GM21390 (cell line): ENCODE results near the gene NOTCH4.
"Not testable (repeated sequence)": the region's sequence is repeated elsewhere in the genome, so short reads cannot be mapped to it uniquely, and the experiment has no call there.

Experiments used
- ATAC-seq: cut with Tn5 transposase; IDR thresholded peaks from one replicate; pipeline ENCODE4 v1.9.1; 2021; ENCODE audit not compliant: unreplicated experiment

NOTCH4 gene

DNA sequence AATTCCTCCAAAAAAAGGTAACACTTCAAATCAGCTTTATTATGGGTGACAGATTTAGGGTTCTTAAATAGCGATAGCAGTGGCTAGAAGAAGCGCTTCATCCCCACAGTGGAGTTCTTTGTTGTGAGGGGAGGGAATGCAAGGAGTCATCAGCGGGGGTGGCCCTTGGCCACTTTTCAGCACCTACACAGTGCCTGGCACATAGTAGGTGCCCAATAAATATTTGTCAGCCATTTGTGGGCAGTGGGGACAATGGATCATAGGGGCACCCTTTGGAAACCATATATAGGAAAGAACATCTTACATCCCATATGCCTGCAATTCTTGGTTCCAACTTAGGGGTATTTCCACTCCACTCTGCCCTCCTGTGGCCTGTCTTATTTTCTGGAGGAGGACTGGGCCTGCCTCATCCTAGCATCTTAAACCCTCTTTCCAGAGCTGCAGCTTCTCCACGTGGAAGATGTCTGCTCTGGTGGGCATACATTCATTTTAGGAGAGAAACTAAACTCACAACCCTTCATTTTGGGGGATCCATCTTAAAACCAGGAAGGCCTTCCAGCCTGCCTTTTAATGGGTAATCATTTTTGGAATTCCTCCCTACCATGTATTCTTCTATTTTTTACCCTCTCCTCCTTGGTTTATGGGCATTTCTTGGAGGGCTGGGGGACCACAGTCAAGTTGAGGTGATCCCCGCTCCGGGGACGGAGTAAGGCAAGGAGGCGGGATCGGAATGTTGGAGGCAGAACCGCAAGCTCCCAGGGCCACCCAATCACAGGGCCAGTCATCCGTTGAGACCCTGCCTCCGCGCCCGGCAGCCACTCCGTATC lies 28.8 kb downstream of the NOTCH4 start:
- ATAC-seq, result no peak

DNA sequence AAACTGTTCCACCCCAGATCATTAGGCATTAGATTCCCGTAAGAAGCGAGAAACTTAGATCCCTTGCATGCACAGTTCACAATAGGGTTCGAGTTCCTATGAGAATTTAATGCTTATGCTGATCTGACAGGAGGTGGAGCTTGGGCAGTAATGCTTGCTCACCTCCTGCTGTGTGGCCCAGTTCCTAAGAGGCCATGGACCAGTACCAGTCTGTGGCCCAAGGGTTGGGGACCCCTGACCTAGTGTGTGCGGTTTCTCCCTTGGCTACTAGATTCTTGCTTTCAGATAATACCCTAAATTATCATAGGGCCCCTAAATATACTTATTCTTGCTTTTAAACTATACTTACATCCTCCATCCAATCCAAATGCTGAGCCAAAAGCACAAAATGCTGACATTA lies 29.5 kb downstream of the NOTCH4 start:
- no peak for ATAC-seq

DNA sequence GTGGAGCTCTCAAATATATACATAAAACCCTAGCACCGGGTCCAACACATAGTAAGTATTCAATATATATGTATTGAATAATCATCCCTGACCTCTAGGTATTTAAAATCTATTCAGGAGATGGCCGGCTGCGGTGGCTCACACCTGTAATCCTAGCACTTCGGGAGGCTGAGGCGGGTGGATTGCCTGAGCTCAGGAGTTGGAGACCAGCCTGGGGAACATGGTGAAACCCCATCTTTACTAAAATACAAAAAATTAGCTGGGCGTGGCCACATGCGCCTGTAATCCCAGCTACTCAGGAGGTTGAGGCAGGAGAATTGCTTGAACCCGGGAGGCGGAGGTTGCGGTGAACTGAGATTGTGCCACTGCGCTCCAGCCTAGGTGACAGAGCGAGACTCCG lies 30.8 kb downstream of the NOTCH4 start:
- not testable (repeated sequence) for ATAC-seq

DNA sequence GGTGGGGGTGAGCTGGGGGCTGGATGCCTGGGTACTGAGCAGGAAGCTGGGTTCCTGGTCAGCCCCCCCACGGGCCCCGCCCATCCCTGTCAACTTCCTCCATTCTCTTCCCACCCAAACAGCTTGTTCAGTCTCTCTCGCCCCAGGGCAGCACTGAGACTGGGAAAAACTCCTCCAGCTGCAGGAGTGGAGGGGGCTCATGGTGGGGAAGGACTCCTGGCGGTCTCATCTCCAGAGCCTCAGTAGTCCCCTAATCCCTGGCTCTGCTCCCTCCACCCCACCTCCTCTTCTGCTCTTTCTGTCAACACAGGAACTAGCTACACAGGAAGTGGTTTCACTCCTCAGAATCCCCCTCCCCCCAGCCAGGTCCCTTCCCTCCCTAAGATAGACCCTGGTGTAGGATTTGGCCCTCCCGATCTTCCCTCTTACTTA lies 31.2 kb downstream of the NOTCH4 start, which contains the start of gene GPSM3:
Gene GPSM3 (minus strand): TSS at position 36 of the 432 bp plus-strand sequence. CDS start 130 bp downstream, outside the sequence.
- ATAC-seq, result no peak

DNA sequence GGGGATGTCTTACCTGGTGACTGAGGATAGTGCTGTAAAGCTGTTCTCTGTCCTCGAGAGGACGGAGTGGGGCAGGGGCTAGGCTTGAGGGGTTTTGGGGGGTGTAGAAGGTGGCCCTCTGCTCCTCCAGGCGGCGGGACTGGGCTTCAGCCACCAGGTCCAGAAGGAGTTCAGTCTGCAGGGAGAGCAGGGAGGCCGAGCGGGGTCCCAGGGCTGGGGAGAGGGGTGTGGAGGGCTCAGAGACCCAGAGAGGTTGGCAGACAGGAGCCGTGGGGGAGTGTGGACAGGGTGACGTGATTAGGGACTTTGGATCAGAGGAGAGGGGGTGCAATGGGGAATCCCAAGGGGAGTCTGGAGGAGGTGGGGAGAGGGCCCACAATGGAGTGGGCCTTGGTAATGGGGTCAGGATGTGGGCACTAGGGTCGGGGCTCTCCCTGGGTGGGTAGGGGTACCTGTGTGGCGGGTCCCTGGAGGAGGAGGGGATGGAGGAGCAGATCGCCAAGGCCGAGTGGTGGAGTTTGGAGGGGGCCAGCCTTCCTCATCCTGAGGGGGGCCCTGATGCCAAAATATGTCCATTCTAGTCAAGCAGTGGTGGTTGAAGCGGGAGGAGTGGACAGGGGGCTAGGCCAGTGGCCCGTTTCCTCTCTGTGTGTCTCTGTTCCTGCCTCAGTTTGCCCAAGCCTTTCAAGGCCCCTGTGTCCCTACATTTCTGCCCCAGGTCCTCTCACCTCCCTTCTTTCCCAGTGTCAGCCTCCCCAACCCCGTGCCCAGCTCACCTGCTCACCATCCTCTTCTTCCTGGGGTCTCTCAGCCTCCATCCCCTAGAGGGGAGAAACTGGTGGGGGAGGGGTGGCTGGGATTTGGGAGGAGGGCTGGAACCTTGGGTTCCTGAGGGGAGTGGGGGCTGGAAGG lies 31.9 kb downstream of the NOTCH4 start:
- no peak for ATAC-seq

DNA sequence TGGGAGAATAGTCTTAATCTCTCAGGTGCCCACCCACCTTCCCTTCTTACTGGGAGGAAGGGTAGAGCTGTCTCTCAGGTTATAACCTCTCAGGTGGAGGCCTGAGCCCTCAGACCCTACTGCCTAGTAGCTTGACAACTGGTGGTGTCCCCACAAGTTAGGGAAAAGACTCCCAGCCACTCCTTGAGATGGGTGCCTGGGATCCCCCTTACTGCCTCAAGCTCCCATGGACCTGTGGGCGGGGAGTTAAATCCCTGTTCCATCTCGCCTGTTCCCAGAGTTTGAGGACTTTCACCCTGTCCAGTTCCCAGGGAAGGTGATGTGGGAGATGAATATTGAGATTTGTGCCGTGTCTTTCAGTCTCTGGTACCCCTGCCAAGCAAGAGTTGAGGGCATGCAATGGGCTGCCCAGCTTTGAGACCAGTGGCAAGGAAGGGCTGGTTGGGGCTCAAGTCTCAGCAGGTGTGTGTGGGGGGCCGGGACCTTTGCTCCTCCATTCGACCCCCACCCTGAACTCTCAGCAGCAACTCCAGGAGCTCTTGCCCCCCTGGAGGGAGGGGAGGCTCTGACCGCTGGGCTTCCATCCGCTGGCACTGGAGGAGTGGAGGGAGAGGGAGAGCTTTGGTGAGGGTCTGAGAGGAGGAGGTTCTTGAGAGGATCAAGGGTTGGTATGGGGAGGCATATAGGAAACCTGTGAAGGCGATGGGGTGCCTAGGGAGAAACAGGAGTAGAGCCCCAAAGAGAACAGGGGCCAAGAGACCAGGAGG lies 32.8 kb downstream of the NOTCH4 start:
- ATAC-seq, result no peak

DNA sequence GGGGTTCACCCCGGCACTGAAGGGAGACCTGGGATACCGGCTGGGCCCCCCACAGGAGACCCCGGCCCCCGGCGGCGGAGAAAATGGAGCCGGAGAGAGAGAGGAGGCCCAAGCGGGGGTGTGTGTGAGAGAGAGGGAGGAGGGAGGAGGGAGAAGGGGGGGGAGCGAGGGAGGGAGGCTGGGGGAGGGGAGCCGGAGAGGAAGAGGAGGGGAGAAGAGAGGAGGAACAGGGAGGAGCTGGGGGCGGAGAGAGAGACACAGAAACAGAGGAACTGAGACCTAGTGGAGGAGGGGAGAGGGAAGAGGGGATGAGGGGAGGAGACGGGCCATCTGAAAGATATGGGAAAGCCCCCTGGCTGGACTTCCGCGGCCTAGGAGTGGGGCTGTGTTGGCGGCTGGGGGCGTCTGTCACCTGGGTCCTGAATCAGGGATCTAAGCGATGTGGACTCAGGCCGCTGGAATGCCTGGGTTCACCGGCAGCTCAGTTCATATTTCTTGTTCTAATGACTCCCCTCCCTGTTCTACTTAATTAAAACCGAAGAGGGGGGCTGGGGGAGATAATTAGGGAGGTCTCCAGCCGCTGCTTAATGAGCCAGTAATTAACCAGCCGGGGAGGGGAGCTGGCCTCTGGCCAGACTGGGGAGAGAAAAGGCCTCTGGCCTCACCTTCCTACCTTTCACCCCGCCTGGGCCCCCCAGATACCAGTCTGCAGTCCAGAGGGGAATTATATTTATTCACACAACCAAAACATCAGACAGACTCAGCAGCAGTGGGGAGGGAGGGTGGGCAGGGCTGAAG lies 33.6 kb downstream of the NOTCH4 start, which contains the start of gene PBX2:
Gene PBX2 (minus strand): TSS at position 149 of the 798 bp plus-strand sequence. CDS start 287 bp downstream, outside the sequence.
- ATAC-seq, result peak; percentile 53

DNA sequence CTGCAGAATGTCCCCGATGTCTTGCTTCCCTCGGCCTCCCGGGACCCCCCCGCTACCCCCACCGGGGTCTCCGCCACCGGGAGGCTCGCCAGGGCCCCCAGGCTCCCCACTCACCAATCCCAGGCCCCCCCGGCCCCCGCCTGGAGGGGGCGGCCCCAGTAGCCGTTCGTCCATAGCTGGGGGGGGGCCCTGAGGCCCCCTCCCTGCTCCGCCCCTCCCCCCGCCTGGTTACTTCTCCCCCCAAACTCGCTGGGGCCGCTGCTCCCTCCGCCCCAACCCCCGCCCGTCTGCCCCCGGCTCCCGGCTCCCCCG lies 34.2 kb downstream of the NOTCH4 start:
- ATAC-seq, result no peak

DNA sequence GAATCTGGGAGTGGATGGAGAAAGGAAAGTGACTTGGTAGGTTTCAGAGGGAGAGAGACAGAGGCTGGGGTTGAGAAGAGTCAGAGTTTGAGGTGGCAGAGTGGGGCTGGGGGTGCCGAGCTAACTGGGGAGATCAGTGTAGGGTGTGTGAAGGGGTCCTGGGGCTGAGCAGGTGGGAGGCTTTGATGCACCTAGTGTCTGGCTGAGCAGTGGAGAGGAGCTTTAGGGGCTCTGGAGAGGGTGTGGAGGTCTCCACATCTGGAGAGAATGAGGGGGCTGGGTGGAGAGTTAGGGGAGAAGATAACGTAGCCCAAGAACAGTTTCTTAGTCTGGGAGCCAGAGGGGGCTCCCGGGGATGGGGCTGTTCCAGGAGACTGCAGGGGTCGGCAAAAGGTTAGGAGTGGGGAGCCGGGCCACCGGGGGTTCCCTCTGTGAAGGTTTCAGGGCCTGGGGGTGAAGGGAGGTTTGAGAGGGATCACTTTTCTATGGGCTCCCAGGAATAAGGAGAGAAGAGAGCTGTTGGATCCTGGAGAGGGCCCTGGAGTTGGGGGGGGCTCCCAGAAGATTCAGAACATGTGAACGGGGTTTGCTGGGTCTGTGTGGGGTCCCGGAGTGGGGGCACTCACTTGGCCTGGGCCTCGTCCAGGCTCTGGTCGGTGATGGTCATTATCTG lies 34.7 kb downstream of the NOTCH4 start:
- ATAC-seq, result no peak

DNA sequence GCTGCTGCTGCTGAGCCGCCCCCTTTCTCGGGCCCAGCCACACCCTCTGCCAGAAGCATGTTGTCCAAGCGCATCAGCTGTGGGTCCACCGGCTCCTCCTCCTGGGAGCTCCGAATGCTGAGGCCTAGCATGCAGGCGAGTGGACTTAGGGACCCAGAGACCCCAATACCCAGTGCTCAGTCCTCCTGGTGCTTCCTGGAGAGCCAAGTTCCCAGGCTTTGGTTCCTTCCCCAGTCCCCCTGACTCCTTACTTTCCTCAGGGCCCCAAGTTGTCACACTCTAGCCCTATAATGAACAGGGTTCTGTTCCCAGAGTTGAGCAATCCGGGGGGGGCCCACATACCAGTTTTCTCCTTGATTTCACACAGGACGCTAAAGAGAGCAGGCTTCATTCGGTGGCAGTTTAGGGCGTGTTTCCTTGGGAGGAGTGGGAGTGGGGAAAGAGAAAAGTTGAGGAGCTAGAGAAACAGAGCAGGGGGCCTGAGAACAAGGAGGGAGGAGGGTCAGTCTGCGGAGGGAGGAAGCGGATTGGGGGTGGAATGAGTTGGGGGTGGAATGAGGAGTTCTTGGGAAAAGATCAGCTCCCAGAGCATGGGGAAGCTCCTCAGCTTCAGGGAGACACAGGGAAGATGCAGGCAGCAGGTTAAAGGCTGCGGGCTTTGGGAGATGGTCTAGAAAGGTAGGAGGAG lies 35.3 kb downstream of the NOTCH4 start:
- ATAC-seq, result no peak

GRCh38 chr6:32187725-32188380 lies 36.0 kb downstream of the NOTCH4 start:
- not testable (repeated sequence) for ATAC-seq

DNA sequence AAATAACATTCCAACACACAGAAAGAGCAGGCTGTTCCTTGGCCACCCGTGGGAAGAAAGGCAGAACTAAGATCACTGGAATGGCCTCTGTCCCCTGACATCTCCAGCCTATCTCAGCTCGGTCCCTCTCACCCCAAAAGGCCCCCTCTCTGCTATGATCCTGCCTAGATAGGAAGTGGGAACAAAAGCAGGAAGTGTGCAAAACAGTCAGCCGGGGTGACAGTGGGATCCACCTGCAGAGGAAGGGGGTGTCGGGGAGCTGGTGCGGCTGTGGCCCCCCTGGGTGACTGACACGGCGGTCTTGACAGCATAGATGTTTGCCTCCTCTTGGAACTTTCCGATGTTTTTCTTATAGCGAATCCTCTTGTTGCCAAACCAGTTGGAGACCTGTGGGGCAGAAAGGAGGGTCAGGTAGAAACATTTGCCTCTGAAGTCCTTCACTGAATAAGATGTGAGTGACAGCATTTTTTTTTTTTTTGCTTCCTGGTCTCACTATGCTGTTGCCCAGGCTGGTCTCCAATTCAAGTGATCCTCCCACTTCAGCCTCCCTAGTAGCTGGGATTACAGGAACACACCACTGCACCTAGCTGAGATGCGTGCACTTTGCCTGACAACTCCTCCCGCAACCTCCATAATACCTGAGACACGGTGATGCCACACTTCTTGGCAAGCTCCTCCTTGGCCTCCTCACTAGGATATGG lies 36.7 kb downstream of the NOTCH4 start:
- ATAC-seq, result no peak

- not testable (repeated sequence) for ATAC-seq
Observed at GRCh38 chr6:32186151-32186840, 37.6 kb downstream of the NOTCH4 start.

DNA sequence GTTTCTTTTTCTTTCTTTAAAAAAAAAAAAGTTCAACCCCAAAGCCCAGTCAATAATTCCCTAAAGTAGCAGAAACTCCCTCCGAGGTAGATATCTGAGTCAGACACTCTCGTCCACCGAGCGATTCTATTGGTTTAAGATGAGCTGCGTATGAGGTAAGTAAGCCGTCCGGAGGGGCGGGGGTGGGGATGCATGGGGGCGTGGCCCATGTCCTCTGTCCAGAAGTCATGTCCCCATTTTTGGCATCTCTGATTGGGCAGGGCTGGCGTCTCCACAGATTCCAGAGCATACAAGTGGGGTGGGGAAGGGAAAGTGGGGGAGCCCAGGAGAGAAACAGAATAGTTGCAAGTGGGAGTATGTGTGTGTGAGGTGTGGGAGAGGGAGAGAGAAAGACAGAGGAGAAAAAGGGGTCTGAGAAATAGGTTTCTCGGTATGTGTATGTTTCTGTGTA lies 38.2 kb downstream of the NOTCH4 start:
- not testable (repeated sequence) for ATAC-seq

DNA sequence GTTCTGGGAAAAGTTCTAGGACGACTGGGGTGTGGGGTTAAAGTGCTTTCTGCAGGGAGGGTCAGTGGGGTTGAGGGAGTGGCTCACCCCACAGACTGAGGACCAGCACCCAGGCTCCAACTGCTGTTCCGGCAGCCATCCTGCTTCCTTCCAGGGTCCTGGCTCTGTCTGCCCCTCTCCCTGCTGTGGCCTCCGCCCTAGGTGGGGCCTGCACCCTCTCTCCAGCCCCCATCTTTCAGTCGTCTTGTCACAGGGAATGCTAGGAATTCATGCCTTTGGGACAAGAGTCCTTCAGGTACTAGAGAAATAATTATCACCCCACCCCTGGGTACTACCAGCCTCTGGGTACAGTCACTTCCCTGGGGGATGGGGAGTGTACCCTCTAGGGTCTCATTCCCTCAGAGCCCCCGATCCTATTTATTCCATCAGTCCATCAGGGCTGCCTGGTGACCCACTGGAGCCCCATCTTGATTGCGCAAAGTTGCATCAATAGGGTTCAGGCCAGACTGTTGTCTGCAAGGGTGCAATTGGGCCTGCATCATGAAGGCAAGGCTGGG lies 39.7 kb downstream of the NOTCH4 start, which contains the start of gene AGER:
Gene AGER (minus strand): TSS at position 170 of the 557 bp plus-strand sequence. CDS start 31 bp downstream, at position 139.
- ATAC-seq, result no peak

DNA sequence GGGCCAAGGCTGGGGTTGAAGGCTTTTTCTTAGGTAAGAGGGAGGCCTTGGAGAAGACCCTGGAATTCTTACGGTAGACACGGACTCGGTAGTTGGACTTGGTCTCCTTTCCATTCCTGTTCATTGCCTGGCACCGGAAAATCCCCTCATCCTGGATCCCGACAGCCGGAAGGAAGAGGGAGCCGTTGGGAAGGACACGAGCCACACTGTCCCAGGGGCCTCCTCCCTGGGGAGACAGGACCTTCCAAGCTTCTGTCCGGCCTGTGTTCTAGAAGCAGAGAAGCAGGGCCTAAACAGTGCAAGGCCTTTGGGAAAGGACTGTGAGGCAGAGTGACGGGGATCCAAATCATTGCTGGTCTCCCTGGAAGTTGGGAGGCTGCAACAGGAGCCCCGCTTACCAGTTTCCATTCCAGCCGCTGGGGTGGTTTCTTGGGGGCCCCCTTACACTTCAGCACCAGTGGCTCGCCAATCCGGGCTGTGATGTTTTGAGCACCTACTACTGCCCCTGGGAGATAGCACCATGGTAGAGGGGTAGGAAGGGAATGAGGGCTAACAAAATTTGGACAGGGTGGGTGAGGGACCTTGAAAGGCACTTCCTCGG lies 40.3 kb downstream of the NOTCH4 start:
- no peak for ATAC-seq
